BJ (cell line): ENCODE measurements around the gene TOX2. TPM values are rescaled to one million over a fixed set of nuclear protein-coding genes. Genes with fewer than 3 reads are reported as not detected.

Source experiments
- CTCF ChIA-PET: fragments of 350-600 bp; formaldehyde crosslinking; extraction: SDS; loops from one replicate; lab custom pipeline; 2021; ENCODE audit warnings: antibody characterized with exemption, inconsistent platforms; lab: Yijun Ruan, JAX
- POLR2A ChIA-PET: fragments of 300-600 bp; sonication (Branson Sonifier 250); formaldehyde crosslinking; extraction: SDS; loops from one replicate; lab custom pipeline; 2021; ENCODE audit warnings: antibody characterized with exemption; lab: Charles Lee
- DNase-seq: peaks from one replicate; pipeline ENCODE4 v3.0.0-alpha.2; 2011; ENCODE audit warnings: low read depth
- H3K27me3 ChIP-seq: 2 replicates; pipeline ENCODE4 v1.6.0; 2011; ENCODE audit warnings: low read length; ENCODE audit not compliant: control insufficient read depth, insufficient read depth
- H3K36me3 ChIP-seq: 2 replicates; pipeline ENCODE4 v1.5.1; 2011; ENCODE audit warnings: low read length; ENCODE audit not compliant: control insufficient read depth, insufficient read depth
- H3K4me3 ChIP-seq: 2 replicates; pipeline ENCODE4 v1.5.1; 2011; ENCODE audit warnings: low read depth, mild to moderate bottlenecking, control low read depth, low read length
- CTCF ChIP-seq: IDR thresholded peaks from 2 replicates; pipeline ENCODE4 v1.5.1; 2011; ENCODE audit warnings: low read depth, mild to moderate bottlenecking, control low read depth, inconsistent platforms, low read length, moderate library complexity; ENCODE audit not compliant: insufficient read depth
- polyA plus RNA-seq: library from polyadenylated mRNA; depleted of rRNA; stranded (reverse); fragments of >200 nt; gene quantifications from 2 replicates; pipeline ENCODE4 v1.2.3, GENCODE V29; 2011

The TOX2 gene
- polyA plus RNA-seq, 1 experiment = 7.6 TPM

DNA sequence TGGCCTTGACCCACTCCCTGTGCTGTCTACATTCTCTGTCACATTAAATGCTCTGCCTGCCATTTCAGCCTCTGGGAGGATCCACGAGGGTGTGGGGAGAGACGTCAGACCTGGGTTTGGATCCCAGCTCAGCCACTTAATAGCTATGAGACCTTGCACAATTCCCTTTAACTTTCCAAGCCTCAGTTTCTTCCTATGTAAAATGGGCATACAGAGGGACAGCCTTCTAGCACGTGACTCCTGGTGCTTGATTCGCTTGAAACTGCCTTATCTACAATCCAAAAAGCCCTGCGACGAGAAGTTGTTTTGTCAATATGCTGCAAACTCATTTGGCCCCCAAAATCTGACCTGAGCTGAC is 40.0 kb downstream of the TOX2 start:
- TF ChIP-seq CTCF = no peak
- Histone ChIP-seq H3K27me3 (no peaks in the 10 kb centered on the region), H3K4me3 (no peak overlapping the region), H3K36me3 (no peaks in the 10 kb centered on the region)
- DNase-seq = no peak
- ChIA-PET CTCF (interaction anchor here (1.1 to 2.7 kb wide), 4 partner anchors 10 to 205 kb away, joined by 3 to 7 read pairs (median 4); no protein-coding TSS in a partner anchor), POLR2A (no interaction called here)

- H3K36me3 ChIP-seq = no peaks in the 10 kb centered on the region
- no peaks in the 10 kb centered on the region for H3K27me3 ChIP-seq
- ChIA-PET POLR2A (no interaction called here), CTCF (interaction anchor here (1.1 to 2.7 kb wide), 4 partner anchors 10 to 205 kb away, joined by 3 to 7 read pairs (median 4); no protein-coding TSS in a partner anchor)
- H3K4me3 ChIP-seq = no peak overlapping the region
- no peak for TF ChIP-seq CTCF
- DNase-seq = peak; percentile 90
Observed at GRCh38 chr20:43955062-43955749, 40.6 kb downstream of the TOX2 start.

DNA sequence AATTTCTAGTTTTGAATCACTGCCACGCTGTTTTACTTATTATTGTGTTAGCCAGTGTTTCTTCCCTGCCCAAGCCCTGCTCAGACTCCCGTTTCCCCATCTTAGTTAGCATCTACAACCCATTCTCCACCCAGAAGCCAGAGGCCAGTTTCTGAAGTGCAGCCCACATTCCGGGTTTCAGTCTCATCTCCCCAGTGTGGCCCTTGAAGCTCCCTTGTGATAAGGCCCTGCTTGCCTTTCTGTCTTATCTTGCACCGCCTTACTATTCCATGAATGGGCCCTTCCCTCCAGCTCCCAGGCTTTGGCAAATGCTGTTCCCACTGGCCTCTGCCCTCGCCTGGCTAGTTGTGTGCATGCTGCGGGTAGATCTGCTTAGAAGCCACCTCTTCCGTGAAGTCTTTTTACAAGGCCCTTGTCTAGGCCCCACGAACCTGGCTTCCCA is 41.1 kb downstream of the TOX2 start:
- DNase-seq = no peak
- Histone ChIP-seq H3K36me3 (no peaks in the 10 kb centered on the region), H3K27me3 (no peaks in the 10 kb centered on the region), H3K4me3 (no peak overlapping the region)
- POLR2A ChIA-PET = no interaction called here
- TF ChIP-seq CTCF = no peak
- CTCF ChIA-PET = interaction anchor here (1.1 kb wide), 1 partner anchor 16 kb away, joined by 4 read pairs; no protein-coding TSS in a partner anchor

GRCh38 chr20:43957392-43957791 is 42.7 kb downstream of the TOX2 start:
- H3K4me3 ChIP-seq = no peak overlapping the region
- ChIA-PET POLR2A (no interaction called here), CTCF (interaction anchor here (0.6 kb wide), 1 partner anchor 28 kb away, joined by 3 read pairs; no protein-coding TSS in a partner anchor)
- no peaks in the 10 kb centered on the region for H3K36me3 ChIP-seq
- TF ChIP-seq CTCF = no peak
- no peak for DNase-seq
- H3K27me3 ChIP-seq = no peaks in the 10 kb centered on the region

DNA sequence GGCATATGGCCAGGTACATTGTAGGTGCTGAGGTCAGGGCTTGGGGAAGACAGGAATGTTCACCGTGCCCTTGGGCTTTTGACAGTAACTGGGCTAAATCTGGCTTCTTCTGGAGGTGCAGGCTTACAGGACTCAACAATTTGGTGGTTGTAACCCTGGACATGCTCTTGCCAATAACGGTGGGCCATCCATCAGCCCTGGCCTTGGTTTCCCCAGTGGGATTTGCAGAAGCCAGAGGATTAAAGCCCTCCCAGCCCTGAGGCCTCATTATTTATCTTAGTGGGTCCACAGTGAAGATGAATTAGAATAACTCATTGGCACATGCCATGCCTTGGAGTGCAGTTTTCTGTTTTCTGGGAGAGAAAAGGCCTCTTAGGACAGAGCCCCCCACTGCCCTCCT is 44.0 kb downstream of the TOX2 start:
- Histone ChIP-seq H3K4me3 (no peak overlapping the region), H3K27me3 (no peaks in the 10 kb centered on the region), H3K36me3 (no peaks in the 10 kb centered on the region)
- CTCF ChIA-PET = no interaction called here
- no peak for DNase-seq
- POLR2A ChIA-PET = no interaction called here
- TF ChIP-seq CTCF = no peak
